GM12873 (cell line): ENCODE results near the gene SLC2A10.

ENCODE experiments used
- TF ChIP-seq, protein P1 (sequence below): IDR thresholded peaks from 2 replicates; pipeline ENCODE4 v1.5.1; 2012; ENCODE audit warnings: low read depth, mild to moderate bottlenecking, moderate library complexity, low read length, control low read depth; ENCODE audit not compliant: insufficient read depth; ENCODE audit errors: missing control alignments

SLC2A10 gene

DNA sequence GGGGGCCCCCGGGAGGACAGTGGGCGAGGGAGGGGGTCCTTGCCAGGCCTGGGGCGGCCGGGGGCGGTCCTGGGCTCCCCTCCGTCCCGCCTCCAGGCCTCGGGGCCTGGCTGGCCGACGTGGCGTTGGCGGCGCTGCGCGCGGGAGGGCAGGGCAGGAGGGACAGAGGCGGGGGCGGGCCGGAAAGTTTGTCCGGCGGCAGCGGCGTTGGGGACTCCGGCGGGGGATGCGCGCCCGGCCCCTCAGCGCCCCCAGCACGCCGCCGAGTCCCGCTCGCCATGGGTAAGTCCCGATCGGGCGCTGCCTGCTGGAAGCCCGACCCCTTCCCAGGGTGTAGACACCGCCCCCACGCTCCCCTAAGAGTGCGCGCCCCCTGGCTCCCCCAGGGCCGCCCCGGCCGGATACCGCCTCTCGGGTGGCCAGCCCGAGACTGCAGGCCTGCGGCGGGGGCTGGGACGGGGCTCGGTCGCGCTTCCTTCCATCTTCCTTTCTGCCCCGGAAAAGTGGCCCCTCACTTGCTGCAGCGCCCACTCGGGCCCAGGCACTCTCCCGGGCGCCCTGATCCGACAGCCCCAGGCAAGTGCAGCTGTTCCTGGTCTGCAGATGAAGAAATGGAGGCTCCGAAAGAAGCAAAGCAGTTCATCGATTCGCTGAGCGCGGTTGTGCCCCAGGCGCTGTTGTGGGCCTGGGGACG, at the start of gene SLC2A10:
Gene SLC2A10 (plus strand): TSS at position 191 of the 694 bp plus-strand sequence. CDS start 88 bp downstream, at position 279.
- TF ChIP-seq, protein P1, sequence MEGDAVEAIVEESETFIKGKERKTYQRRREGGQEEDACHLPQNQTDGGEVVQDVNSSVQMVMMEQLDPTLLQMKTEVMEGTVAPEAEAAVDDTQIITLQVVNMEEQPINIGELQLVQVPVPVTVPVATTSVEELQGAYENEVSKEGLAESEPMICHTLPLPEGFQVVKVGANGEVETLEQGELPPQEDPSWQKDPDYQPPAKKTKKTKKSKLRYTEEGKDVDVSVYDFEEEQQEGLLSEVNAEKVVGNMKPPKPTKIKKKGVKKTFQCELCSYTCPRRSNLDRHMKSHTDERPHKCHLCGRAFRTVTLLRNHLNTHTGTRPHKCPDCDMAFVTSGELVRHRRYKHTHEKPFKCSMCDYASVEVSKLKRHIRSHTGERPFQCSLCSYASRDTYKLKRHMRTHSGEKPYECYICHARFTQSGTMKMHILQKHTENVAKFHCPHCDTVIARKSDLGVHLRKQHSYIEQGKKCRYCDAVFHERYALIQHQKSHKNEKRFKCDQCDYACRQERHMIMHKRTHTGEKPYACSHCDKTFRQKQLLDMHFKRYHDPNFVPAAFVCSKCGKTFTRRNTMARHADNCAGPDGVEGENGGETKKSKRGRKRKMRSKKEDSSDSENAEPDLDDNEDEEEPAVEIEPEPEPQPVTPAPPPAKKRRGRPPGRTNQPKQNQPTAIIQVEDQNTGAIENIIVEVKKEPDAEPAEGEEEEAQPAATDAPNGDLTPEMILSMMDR, result no peak

DNA sequence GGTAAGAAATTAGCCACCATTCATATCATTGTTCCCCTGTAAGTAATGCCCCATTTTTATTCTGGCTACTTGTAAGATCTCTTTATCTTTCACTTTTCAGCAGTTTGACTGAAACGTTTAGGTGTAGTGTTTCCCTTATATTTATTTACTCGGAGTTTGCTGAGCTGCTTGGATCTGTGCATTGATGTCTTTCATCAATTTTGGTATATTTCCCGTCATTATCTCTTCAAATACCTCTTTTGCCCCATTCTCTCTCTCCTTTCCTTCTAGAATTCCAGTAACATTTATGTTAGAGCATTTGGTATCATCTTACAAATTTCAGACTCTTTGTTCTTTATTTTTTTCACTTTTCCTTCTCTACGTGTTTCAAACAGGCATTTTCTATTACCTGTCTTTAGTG, 49.0 kb upstream of the SLC2A10 start:
- TF ChIP-seq, protein P1, result no peak

DNA sequence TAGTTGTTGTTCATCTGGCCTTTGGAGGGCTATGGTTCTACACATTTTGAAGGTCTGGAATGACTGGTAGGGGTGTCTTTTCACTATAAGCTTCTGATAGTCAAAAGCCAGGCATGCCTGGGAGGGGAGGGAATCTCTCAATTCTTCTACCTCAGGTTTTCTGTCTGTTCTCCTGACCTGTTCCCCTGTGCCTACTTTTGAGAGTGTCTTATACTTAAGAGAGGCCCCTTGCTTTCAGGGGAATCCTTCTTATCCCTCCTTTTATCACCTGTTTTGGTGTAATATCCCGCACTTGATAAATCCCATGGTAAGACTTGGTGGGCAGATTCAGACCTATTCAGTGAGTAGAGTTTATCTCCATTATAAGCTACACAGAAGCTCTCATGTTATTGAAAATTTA, 47.8 kb upstream of the SLC2A10 start:
- TF ChIP-seq, protein P1, result no peak

DNA sequence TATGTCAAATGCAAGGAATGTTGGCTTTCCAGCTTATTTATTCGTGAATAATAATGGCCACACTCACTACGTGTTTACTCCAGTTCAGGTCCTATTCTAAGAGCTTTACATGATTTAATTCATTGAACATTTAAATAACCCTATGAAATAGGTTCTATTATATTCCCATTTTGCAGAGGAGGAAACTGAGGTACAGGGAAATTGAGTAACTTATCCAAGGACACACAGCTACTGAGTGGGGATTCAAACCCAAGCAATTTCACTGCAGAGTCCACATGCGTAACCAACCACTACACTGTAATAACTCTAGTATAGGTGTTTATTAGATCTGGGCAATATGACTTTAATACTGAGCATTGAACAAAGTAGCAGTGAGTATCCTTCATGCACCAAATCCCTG, 45.9 kb upstream of the SLC2A10 start:
- TF ChIP-seq, protein P1, result no peak

DNA sequence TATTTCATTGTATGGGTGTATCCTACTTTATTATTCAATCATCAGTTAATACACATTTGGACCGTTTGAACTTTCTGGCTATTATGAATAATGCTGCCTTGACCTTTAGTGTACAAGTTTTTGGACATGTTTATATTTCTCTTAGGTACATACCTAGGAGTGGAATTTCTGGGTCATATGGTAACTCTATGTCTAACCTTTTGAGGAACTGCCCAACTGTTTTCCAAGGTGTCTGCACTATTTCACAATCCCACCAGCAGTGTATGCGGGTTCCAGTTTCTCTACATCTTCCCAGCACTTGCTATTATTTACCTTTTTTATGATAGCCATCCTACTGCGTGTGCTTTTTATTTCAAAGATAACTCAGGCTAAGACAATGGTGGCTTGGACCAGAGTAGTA, 43.8 kb upstream of the SLC2A10 start:
- TF ChIP-seq, protein P1, result no peak

DNA sequence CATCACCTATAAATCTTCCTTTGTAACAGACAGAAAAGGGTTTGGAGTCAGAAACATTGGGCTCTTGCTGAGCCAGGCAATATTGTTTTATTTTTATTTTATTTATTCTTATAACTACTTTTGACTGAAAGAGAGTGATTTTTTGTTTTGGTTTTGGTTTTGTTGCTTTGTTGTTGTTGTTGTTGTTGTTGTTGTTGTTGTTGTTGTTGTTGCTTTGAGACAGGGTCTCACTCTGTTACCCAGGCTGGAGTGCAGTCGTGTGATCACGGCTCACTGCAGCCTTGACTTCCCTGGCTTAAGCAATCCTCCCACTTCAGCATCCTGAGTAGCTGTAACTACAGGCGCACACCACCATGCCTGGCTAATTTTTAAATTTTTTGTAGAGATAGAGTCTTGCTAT, 43.1 kb upstream of the SLC2A10 start:
- TF ChIP-seq, protein P1, result no peak

DNA sequence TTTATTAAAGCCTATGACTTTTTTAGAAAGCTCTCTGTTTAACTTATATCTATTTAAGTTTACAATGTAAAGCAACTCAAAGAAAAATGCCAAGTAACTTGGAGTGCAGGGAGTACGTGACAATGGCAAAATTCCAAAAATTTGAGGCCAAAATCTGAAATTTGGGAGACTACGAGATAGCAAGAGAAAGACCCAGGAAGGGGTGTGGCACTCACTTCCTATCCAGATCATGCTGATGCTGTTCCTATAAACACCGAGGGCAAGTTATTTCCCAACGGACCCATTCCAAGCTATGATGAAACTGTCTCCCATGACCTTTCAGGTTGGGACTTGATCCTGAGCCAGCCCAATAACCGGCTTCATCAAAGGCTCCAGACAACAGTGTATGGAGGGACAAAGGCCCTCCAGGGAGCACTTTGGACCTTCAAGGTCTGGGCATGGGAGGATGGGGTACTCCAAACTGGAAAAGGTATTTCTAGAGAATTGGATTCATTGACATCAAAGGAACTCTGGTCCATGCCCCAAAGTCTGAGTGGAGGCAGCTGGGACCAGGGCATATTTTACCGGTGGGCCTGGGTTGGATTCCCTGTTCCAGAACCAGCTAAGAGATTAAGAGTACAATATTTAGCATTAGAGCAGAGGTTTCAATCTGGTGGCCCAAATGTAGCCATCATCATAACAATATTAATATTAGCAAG, 42.5 kb upstream of the SLC2A10 start:
- TF ChIP-seq, protein P1, result no peak
